GM12872 (cell line): ENCODE measurements around the gene PI4K2B.

Experiments
- TF ChIP-seq, protein P1 (sequence below): IDR thresholded peaks from 3 replicates; pipeline ENCODE4 v1.5.1; 2011; ENCODE audit warnings: low read depth, mild to moderate bottlenecking, low read length, moderate library complexity; ENCODE audit not compliant: insufficient read depth

Gene PI4K2B

DNA sequence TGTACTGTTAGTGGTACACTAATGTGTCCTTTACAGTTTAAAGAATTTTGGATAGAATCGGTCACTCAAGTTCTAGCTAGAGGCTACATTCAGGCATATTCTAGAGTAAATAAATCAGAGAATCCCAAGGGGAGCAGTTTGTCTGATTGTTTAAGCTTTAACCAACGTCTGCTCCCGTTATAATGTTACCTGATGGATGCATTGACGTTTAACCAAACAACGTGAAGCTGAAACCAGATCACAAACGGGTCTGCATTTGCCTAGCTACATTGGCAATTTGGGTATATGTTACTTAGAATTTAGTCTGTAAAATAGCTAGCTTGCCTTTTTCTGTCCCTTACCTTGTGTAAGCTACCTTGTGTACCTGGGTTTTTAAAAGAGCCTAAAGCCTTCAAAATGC lies 1.6 kb downstream of the PI4K2B start:
- TF ChIP-seq, protein P1, sequence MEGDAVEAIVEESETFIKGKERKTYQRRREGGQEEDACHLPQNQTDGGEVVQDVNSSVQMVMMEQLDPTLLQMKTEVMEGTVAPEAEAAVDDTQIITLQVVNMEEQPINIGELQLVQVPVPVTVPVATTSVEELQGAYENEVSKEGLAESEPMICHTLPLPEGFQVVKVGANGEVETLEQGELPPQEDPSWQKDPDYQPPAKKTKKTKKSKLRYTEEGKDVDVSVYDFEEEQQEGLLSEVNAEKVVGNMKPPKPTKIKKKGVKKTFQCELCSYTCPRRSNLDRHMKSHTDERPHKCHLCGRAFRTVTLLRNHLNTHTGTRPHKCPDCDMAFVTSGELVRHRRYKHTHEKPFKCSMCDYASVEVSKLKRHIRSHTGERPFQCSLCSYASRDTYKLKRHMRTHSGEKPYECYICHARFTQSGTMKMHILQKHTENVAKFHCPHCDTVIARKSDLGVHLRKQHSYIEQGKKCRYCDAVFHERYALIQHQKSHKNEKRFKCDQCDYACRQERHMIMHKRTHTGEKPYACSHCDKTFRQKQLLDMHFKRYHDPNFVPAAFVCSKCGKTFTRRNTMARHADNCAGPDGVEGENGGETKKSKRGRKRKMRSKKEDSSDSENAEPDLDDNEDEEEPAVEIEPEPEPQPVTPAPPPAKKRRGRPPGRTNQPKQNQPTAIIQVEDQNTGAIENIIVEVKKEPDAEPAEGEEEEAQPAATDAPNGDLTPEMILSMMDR, result no peak

DNA sequence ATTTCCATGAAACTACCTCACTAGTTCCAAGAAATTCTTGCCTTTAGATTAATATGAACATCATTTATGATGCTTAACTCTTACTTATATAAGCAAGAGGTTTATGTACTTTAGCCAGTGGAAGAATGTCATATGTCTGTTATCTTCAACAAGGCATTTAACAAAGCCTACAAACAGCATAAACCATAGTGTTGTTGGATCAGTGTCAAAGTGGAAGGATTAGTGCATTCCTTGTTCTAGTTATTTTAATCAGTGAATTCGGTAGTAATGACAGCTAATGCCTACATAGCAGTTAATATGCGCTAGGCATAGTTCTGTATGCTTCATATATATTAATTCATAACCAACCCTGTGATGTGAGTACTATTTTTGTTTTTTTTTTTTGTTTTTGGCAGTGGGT lies 3.1 kb downstream of the PI4K2B start:
- TF ChIP-seq, protein P1, result no peak

DNA sequence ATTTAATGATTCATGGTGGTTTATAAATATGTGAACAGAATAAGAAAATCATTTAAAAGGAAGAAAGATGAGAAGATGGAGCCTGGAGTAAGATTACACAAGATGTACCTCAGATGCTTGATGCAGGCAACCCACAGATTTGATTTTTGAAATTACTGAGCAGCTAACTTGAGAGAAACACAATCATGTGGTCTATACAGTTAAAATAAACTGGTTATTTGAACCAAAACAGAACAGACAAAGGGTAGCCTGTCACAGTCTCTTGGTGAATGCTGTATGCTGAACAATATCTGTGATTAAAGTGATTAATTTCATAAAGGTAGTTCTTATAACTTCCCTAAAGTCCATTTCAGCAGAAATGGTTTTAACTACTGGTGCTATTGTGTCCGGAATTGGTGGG lies 4.2 kb downstream of the PI4K2B start:
- TF ChIP-seq, protein P1, result no peak

DNA sequence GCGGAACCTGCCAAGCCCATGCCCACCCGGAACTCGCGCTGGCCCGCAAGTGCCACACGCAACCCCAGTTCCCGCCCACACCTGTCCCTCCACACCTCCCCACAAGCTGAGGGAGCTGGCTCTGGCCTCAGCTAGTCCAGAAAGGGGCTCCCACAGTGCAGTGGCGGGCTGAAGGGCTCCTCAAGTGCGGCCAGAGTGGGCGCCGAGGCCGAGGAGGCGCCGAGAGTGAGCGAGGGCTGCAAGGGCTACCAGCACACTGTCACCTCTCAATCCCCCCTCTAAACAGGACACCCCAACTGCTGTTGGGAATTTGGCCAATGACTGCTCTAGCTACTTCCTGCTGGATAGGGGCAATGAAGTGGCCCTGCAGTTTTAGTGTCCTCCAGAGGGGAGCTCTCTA lies 5.7 kb downstream of the PI4K2B start:
- TF ChIP-seq, protein P1, result 0 out of 3 replicates have a peak, but pooled peaks have one; percentile 8

DNA sequence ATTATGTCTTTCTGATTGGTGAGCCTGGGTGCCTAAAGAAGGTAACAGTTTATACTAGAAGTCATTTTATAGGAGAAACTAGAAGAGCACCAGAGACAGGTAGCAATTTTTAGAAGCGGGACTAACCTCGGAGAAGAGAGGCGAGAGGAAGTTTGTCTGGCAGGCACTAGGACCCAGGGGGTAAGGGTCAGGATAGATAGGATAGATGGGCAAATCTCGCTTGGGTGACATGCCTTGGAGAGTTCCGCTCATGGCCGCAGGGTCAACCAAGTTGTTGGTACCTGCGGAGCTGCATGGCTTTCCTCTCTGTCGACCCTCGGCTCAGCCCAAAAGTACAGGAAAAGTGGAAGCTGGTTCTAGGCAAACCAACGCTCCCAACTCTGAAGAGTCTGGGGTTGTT lies 11.3 kb downstream of the PI4K2B start:
- TF ChIP-seq, protein P1, result no peak

DNA sequence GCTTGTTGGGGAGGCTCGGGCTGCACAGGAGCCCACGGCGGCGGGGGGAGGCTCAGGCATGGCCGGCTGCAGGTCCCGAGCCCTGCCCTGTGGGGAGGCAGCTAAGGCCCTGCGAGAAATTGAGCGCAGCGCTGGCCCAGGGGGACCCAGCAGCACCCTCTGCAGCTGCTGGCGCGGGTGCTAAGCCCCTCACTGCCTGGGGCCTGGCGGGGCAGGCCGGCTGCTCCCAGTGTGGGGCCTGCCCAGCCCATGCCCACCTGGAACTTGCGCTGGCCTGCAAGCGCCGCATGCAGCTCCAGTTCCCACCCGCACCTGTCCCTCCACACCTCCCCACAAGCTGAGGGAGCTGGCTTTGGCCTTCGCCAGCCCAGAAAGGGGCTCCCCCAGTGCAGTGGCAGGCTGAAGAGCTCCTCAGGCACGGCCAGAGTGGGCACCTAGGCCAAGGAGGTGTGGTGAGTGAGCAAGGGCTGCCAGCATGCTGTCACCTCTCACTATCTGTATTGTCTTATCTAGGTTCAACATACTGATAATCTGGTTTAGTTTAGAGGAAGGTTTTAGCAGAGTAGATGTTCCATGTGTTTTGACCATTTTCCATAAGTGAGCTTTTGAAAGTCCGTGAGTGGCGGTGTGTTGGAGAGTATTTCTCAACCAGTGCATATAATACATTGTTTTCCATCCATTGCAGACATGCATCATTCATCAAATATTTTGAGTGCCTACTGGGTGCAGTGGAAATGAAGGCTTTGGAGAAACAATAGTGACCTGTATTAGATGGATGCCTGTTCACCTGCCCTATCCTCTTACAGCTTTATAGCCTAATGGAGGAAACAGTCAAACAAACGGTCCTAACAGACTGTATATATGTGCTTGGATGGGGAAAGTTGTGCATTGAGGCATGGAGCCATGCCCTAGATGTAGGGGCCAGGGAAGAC lies 13.1 kb downstream of the PI4K2B start:
- TF ChIP-seq, protein P1, result no peak

DNA sequence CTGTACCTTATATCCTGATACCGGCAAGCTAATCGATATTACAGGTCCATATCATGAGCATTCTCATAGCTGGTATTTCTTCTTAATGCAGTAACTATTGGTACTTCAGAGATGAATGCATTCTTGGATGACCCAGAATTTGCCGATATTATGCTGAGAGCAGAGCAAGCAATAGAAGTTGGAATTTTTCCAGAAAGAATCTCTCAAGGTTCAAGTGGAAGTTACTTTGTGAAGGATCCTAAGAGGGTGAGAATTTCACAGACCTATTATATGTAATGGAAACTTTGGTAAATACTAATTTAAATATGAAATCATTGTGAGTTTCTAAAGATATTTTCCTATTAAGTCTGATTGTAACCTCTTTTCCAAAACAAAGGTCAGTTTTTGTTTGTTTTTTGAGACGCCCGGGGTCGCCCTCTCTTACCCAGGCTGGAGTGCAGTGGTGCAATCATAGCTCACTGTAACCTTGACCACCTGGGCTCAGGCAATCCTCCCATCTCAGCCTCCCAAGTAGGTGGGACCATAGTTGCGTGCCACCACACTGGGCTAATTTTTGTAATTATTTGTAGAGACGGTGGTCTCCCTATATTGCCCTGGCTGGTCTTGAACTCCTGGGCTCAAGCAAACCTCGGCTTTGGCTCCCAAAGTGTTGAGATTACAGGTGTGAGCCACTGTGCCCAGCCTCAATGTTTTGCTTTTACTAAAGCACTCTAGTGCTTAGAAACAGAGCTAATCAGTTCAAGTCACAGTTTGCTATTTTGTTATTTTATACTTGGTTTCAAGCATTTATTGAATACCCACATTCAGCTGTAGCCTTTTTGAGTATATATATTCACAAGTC lies 18.6 kb downstream of the PI4K2B start:
- TF ChIP-seq, protein P1, result no peak
